Measurements from ENCODE around the gene HMGXB3.

HMGXB3 gene
- total RNA-seq = 52.0 to 170 (median 113) reads per million in 18 experiments

- DNase-seq = peak; percentile 94 to 96
Measured at GRCh38 chr5:150000256-150000989, at the start of gene HMGXB3, which contains the start of gene TIGD6. Gene HMGXB3 (plus strand): TSS chr5:150000739. CDS start chr5:150004853, 4,114 bp downstream. Gene TIGD6 (minus strand): TSS chr5:150000654. CDS start chr5:149996348, 4,306 bp downstream.

- no peak for DNase-seq
Measured at GRCh38 chr5:149951138-149951749, 49.3 kb upstream of the HMGXB3 start.

GRCh38 chr5:149953436-149954121 is 47.0 kb upstream of the HMGXB3 start:
- no peak for DNase-seq

- no peak for DNase-seq
Measured at GRCh38 chr5:149954798-149955197, 45.7 kb upstream of the HMGXB3 start.

GRCh38 chr5:149956685-149957084 is 43.9 kb upstream of the HMGXB3 start:
- DNase-seq = no peak

- no peak for DNase-seq
Measured at GRCh38 chr5:149957855-149958254, 42.7 kb upstream of the HMGXB3 start.

- peak; percentile 46 to 63 for DNase-seq
Measured at GRCh38 chr5:149959406-149960236, 40.9 kb upstream of the HMGXB3 start.

GRCh38 chr5:149960272-149961185 is 40.0 kb upstream of the HMGXB3 start, which contains the start of gene SLC26A2:
Gene SLC26A2 (plus strand): TSS chr5:149960758. CDS start chr5:149977653, 16,895 bp downstream.
- peak; percentile 97 to 98 for DNase-seq

GRCh38 chr5:149961186-149961685 is 39.3 kb upstream of the HMGXB3 start:
- no peak for DNase-seq

GRCh38 chr5:149961957-149962409 is 38.6 kb upstream of the HMGXB3 start:
- peak; percentile 12 to 36 for DNase-seq

- DNase-seq = no peak
Measured at GRCh38 chr5:149962601-149963300, 37.8 kb upstream of the HMGXB3 start.

GRCh38 chr5:149963729-149964128 is 36.8 kb upstream of the HMGXB3 start:
- no peak for DNase-seq

- no peak for DNase-seq
Measured at GRCh38 chr5:149966946-149967345, 33.6 kb upstream of the HMGXB3 start.

- DNase-seq = no peak
Measured at GRCh38 chr5:149969181-149969930, 31.2 kb upstream of the HMGXB3 start.

- no peak for DNase-seq
Measured at GRCh38 chr5:149975409-149975808, 25.1 kb upstream of the HMGXB3 start.

GRCh38 chr5:149979896-149980295 is 20.6 kb upstream of the HMGXB3 start:
- DNase-seq = no peak

- no peak for DNase-seq
Measured at GRCh38 chr5:149981206-149981605, 19.3 kb upstream of the HMGXB3 start.

- no peak for DNase-seq
Measured at GRCh38 chr5:149982505-149982904, 18.0 kb upstream of the HMGXB3 start.

- DNase-seq = no peak
Measured at GRCh38 chr5:149988126-149988525, 12.4 kb upstream of the HMGXB3 start.

All from inflammatory macrophage (primary cell).